Breast epithelium (tissue), 4 donors: ENCODE data around the gene MATN1. TPM values are rescaled to one million over a fixed set of nuclear protein-coding genes. Genes with fewer than 3 reads are reported as not detected.

Source experiments
- DNase-seq, 2 donors: peaks; one replicate each; pipeline ENCODE4 v3.0.0-alpha.2; 2019; ENCODE audit warnings: low spot score in 2 of 2
- H3K27ac ChIP-seq, 2 donors: fragments of 200-600 bp; sonication (generic) in 1 of 2; one replicate each; pipeline ENCODE4 v1.5.1; 2016 to 2019; ENCODE audit warnings: mild to moderate bottlenecking in 1 of 2
- H3K27me3 ChIP-seq, 2 donors: fragments of 200-600 bp; sonication (generic) in 1 of 2; one replicate each; pipeline versions ENCODE4 v1.5.1 to v1.6.0; 2017 to 2019; ENCODE audit warnings: control low read depth in 1 of 2, mild to moderate bottlenecking in 1 of 2
- H3K36me3 ChIP-seq: fragments of 200-600 bp; one replicate; pipeline ENCODE4 v1.5.1; 2019
- H3K4me1 ChIP-seq, 2 donors: fragments of 200-600 bp; sonication (generic); one replicate each; pipeline ENCODE4 v1.5.1; 2016 to 2019; ENCODE audit warnings: control low read depth in 1 of 2
- H3K4me3 ChIP-seq, 3 donors: fragments of 200-600 bp; sonication (generic); 1 replicate in 2 of 3; 2 replicates in 1 of 3; pipeline ENCODE4 v1.5.1; 2016 to 2019; ENCODE audit warnings: mild to moderate bottlenecking in 3 of 3, moderate library complexity in 2 of 3
- H3K9me3 ChIP-seq, 2 donors: fragments of 200-600 bp; sonication (generic) in 1 of 2; one replicate each; pipeline ENCODE4 v1.5.1; 2016 to 2019; ENCODE audit warnings: control low read depth in 1 of 2
- POLR2A ChIP-seq: fragments of 450-650 bp; IDR thresholded peaks from one replicate; pipeline ENCODE4 v1.6.1; 2016; ENCODE audit warnings: antibody characterized with exemption, mild to moderate bottlenecking, moderate library complexity
- POLR2AphosphoS5 ChIP-seq, 3 donors: sonication (generic); formaldehyde crosslinking; IDR thresholded peaks; one replicate each; pipeline ENCODE4 v1.6.1; 2017; ENCODE audit warnings: antibody characterized with exemption in 3 of 3
- intact Hi-C: fragments of 100-400 bp; cut with DNase I; formaldehyde crosslinking; loops from one replicate; pipeline ENCODE4 v1.15.1; 2023; ENCODE audit warnings: low total_unique reads
- total RNA-seq, 3 donors: library from RNA; depleted of rRNA; stranded (reverse); fragments of >200 nt; gene quantifications; one replicate each; pipeline ENCODE4 v1.1.0, GENCODE V29; 2016
- TF ChIP-seq, protein P1 (sequence below), 3 donors: fragments of 450-650 bp; IDR thresholded peaks; one replicate each; pipeline ENCODE4 v1.5.1; 2016 to 2017; ENCODE audit warnings: antibody characterized with exemption in 3 of 3, mild to moderate bottlenecking in 3 of 3, moderate library complexity in 3 of 3

MATN1 gene
- total RNA-seq, 3 donors from 2014 or later = not detected

DNA sequence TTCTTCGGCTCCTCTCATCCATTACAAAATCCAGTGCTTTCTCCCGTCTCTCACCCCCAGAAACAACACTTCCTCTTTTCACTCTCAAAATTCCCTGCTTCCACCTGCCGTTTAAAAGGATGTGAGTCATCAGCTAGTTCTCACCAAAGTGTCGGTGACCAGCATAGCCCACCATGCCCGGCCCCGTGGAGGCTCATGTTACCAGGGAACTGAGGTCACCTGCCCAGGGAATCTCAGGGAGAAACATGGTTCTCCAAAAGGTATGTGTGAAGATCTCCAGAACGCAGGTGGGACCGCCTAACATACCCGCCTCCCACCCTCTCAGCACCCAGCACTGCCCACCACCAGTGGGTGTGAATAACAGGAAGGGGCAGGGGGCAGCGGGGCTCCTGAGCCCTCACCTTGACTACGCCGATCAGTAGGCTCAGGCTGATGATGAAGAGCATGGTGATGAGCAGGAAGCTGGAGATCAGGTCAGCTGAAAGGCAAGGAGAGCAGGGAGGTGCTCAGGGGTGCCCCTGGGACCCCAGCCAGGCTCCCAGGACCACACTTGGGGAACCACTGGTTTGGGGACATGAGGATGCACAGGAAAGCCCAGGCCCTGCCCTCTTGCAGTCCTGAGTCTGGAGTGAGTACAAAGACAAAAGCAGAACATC, 18.0 kb upstream of the MATN1 start:
- Histone ChIP-seq H3K4me1 (no peaks in the 10 kb centered on the region), H3K27me3 (no peaks in the 10 kb centered on the region), H3K9me3 (no peaks in the 10 kb centered on the region), H3K27ac (no peak overlapping the region), H3K4me3 (no peak overlapping the region), H3K36me3 (no peaks in the 10 kb centered on the region)
- TF ChIP-seq, protein P1, sequence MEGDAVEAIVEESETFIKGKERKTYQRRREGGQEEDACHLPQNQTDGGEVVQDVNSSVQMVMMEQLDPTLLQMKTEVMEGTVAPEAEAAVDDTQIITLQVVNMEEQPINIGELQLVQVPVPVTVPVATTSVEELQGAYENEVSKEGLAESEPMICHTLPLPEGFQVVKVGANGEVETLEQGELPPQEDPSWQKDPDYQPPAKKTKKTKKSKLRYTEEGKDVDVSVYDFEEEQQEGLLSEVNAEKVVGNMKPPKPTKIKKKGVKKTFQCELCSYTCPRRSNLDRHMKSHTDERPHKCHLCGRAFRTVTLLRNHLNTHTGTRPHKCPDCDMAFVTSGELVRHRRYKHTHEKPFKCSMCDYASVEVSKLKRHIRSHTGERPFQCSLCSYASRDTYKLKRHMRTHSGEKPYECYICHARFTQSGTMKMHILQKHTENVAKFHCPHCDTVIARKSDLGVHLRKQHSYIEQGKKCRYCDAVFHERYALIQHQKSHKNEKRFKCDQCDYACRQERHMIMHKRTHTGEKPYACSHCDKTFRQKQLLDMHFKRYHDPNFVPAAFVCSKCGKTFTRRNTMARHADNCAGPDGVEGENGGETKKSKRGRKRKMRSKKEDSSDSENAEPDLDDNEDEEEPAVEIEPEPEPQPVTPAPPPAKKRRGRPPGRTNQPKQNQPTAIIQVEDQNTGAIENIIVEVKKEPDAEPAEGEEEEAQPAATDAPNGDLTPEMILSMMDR (IDR thresholded peaks at IDR 0.05) = no peak
- no peak for TF ChIP-seq POLR2AphosphoS5 (IDR thresholded peaks at IDR 0.05)
- no peak for TF ChIP-seq POLR2A
- intact Hi-C loops = no loop called here
- no peak for DNase-seq

DNA sequence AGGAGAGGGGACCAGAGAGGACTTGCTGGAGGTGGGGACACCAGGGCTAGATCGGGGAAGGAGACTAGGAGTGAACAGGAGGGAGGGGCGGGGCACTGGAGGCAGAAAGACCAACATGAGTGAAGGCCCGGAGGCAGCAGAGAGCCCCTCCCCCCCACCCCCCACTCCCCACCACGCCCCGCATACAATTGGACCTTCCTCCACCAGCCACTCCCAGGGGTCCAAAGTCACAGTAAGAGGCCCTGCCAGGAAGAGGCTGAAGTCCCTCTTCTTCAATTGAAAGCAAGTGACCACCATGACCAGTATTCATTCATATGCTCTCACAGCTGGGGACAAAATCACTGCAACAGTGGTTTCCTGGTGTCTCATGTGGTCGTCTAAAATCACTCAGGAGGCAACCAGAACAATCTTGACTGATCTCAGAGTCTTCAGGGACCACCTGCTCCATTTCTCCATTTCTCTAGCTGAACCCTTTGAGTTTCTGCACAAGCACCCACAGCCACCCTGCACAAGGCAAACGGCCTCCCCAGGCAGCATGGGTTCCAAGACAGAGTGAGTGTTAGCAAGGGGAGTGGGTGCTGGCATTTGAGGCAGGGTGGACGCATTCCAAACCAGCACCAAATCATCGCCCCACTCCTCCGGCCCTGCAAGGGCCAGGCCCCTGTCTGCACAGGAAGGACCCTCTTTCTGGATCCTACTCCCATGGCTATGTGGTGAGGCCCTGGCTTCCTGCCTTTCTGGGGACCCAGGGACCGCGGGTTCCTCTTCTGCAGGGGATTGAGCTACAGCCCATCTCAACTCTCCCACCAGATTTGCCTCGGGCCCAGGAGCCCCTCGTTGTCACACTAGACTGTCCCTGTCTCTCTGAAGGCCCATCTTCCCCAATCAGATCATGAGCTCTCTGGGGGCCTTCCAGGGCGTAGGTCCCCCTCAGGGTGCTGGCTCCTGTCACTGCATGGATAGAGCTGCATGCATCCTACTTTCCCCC, 17.2 kb upstream of the MATN1 start:
- no peak for DNase-seq
- H3K4me3 ChIP-seq = no peak overlapping the region
- no peaks in the 10 kb centered on the region for H3K9me3 ChIP-seq
- intact Hi-C loops = no loop called here
- no peaks in the 10 kb centered on the region for H3K4me1 ChIP-seq
- no peak overlapping the region for H3K27ac ChIP-seq
- TF ChIP-seq POLR2AphosphoS5 (IDR thresholded peaks at IDR 0.05) = no peak
- TF ChIP-seq, protein P1 (IDR thresholded peaks at IDR 0.05) = no peak
- TF ChIP-seq POLR2A = no peak
- H3K36me3 ChIP-seq = no peaks in the 10 kb centered on the region
- H3K27me3 ChIP-seq = no peaks in the 10 kb centered on the region

DNA sequence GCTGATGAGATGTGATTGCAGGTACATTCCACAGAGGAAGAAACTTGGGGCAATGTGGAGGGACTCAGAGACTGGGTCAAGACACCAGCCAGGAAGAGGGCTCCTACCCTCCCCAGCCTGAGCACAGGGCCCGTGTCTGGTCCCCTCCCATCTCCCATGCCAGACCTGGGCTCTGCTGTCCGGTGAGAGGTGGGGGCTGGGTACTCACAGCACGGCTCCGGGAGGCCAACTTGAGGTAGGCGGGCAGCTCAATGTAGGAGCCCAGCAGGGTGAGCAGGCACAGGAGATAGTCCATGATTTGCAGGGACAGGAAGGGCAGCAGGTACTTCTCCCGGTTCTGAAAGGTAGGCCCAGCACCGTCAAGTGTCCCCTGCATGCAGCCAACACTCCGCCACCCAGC, 16.2 kb upstream of the MATN1 start:
- intact Hi-C loops = no loop called here
- no peaks in the 10 kb centered on the region for H3K27me3 ChIP-seq
- no peak overlapping the region for H3K4me3 ChIP-seq
- H3K4me1 ChIP-seq = no peaks in the 10 kb centered on the region
- H3K27ac ChIP-seq = no peak overlapping the region
- no peak for DNase-seq
- no peaks in the 10 kb centered on the region for H3K36me3 ChIP-seq
- TF ChIP-seq POLR2A = no peak
- no peak for TF ChIP-seq POLR2AphosphoS5 (IDR thresholded peaks at IDR 0.05)
- TF ChIP-seq, protein P1 (IDR thresholded peaks at IDR 0.05) = no peak
- H3K9me3 ChIP-seq = no peaks in the 10 kb centered on the region

DNA sequence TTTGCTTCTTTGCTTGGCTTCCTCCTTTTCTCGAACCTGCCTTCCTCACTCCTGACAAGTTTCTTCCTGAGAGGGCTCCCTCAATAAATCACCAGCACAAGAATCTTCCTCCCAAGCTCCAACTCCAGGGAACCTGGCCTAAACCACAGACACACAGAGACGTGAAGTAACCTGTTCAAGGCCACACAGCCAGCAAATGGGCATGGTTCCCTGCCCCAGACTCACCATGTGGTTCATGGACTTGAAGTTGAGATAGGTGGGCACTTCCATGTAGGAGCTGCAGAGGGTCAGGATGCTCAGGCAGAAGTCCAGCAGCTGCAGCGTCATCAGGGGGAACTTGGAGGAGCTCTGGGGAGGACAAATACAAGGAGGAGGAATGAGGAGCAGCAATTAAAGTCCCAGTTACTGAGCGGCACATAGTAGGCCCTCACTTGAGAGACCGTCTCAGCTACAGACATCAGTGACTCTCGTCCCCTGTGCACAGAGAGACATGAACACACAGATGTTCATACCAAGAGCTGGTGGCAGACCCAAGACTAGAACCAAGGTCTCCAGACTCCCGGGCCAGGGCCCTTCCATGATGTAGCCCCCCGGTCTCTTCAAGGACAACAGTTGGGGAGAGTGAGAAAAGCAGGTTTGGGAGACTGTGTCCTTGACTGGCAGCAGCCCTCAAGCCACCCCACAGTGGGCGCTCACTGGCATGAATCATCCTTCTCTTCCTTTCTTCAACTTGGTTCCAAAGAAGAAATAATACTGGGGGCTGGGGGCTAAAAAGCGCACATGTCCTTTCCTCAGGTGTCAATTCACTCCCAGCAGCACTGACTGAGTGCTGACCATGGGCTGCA, 15.6 kb upstream of the MATN1 start:
- intact Hi-C loops = no loop called here
- DNase-seq = no peak
- TF ChIP-seq POLR2A (no peak), POLR2AphosphoS5 (IDR thresholded peaks at IDR 0.05) (no peak)
- TF ChIP-seq, protein P1 (IDR thresholded peaks at IDR 0.05) = no peak
- Histone ChIP-seq H3K4me3 (no peak overlapping the region), H3K27ac (no peak overlapping the region), H3K4me1 (no peaks in the 10 kb centered on the region), H3K36me3 (no peaks in the 10 kb centered on the region), H3K9me3 (no peaks in the 10 kb centered on the region), H3K27me3 (no peaks in the 10 kb centered on the region)
